K562 (cell line): Measurements from ENCODE around the gene HSD11B1L. TPM values are rescaled to one million over a fixed set of nuclear protein-coding genes. Genes with fewer than 3 reads are reported as not detected.
A peak's percentile ranks its signal among the peaks of the same experiment; 100 is the strongest.

ENCODE experiments used
- ATAC-seq: fragments of 200-7000 bp; cut with Tn5 transposase; 3 replicates; pipeline ENCODE4 v1.9.1; 2020; ENCODE audit warnings: moderate library complexity
- BruUV-seq: library from RNA; stranded (reverse); fragments of 400-500 nt; replicated peaks from 2 replicates; lab custom pipeline; 2021; lab: Mats Ljungman, UMichigan
- CTCF ChIA-PET: fragments of 300-600 bp; formaldehyde crosslinking; extraction: SDS; loops from one replicate; lab custom pipeline; 2021; ENCODE audit warnings: low intra/inter-chr PET ratio; lab: Yijun Ruan, JAX
- POLR2A ChIA-PET: fragments of 300-600, 350-650 bp; sonication (Branson Sonifier 250); formaldehyde crosslinking; extraction: SDS; loops from one replicate; lab custom pipeline; 2021; ENCODE audit warnings: antibody characterized with exemption, inconsistent platforms; lab: Yijun Ruan, JAX
- DNase-seq, 4 experiments: peaks; one replicate each; pipeline versions ENCODE4 v3.0.0 to v3.0.0-alpha.2; 2011 to 2018; ENCODE audit warnings: low spot score in 3 of 4, mixed read lengths in 3 of 4; ENCODE audit errors: extremely low read depth in 1 of 4
- FAIRE-seq: peaks from 2 replicates; lab custom pipeline; 2011; peaks lifted over from hg19 to GRCh38; lab: Jason Lieb, UNC
- H2AFZ ChIP-seq: 2 replicates; pipeline ENCODE4 v1.6.0; 2011; ENCODE audit warnings: low read depth, low read length, control low read depth, inconsistent platforms
- H3K27ac ChIP-seq: fragments of 200-600 bp; 3 replicates; pipeline ENCODE4 v1.8.0; 2011; ENCODE audit warnings: low read depth, mild to moderate bottlenecking, control low read depth, inconsistent platforms, low read length, moderate library complexity, mixed read lengths; ENCODE audit errors: extremely low read depth
- H3K27me3 ChIP-seq, 2 experiments: fragments of 300-600 bp in 1 of 2; 2 replicates in 1 of 2; 3 replicates in 1 of 2; pipeline versions ENCODE4 v1.6.0 to v1.8.0; 2011; ENCODE audit warnings: inconsistent platforms in 2 of 2, low read length in 2 of 2, mild to moderate bottlenecking in 1 of 2, mixed read lengths in 1 of 2, moderate library complexity in 1 of 2; ENCODE audit not compliant: control insufficient read depth in 2 of 2, insufficient read depth in 2 of 2
- H3K36me3 ChIP-seq: fragments of 300-600 bp; 3 replicates; pipeline ENCODE4 v1.8.0; 2011; ENCODE audit warnings: mild to moderate bottlenecking, low read length, inconsistent platforms; ENCODE audit not compliant: control insufficient read depth, insufficient read depth
- H3K4me1 ChIP-seq, 2 experiments: fragments of 200-600 bp in 1 of 2; replicated peaks in 1 of 2; 2 replicates in 1 of 2; 3 replicates in 1 of 2; pipeline versions ENCODE4 v1.5.1 to v1.8.0; 2011; ENCODE audit warnings: inconsistent platforms in 2 of 2, low read length in 2 of 2, mild to moderate bottlenecking in 1 of 2, mixed read lengths in 1 of 2, moderate library complexity in 1 of 2; ENCODE audit not compliant: control insufficient read depth in 2 of 2, insufficient read depth in 2 of 2
- H3K4me2 ChIP-seq: 2 replicates; pipeline ENCODE4 v1.6.1; 2011; ENCODE audit warnings: low read length, control low read depth, inconsistent platforms, mixed read lengths; ENCODE audit not compliant: insufficient read depth
- H3K4me3 ChIP-seq: fragments of 200-600 bp; sonication (generic), shearing (Covaris generic); 2 replicates; pipeline ENCODE4 v1.5.1; 2016; ENCODE audit warnings: control low read depth, inconsistent platforms
- H3K79me2 ChIP-seq: fragments of 200-600 bp; 3 replicates; pipeline ENCODE4 v1.8.0; 2011; ENCODE audit warnings: low read length, inconsistent platforms; ENCODE audit not compliant: control insufficient read depth, insufficient read depth
- H3K9ac ChIP-seq, 2 experiments: 2 replicates each; pipeline versions ENCODE4 v1.6.0 to v1.6.1; 2011; ENCODE audit warnings: low read depth in 2 of 2, low read length in 2 of 2, control low read depth in 1 of 2, inconsistent platforms in 1 of 2, mild to moderate bottlenecking in 1 of 2, mixed read lengths in 1 of 2; ENCODE audit not compliant: insufficient read depth in 1 of 2
- H3K9me1 ChIP-seq: one replicate; pipeline ENCODE4 v1.6.0; 2011; ENCODE audit warnings: inconsistent platforms, mild to moderate bottlenecking, low read length, moderate library complexity; ENCODE audit not compliant: control insufficient read depth, insufficient read depth
- H3K9me3 ChIP-seq: replicated peaks from 2 replicates; pipeline ENCODE4 v1.5.1; 2011; ENCODE audit warnings: low read depth, low read length, inconsistent platforms; ENCODE audit not compliant: control insufficient read depth, insufficient read depth
- H4K20me1 ChIP-seq: replicated peaks from 2 replicates; pipeline ENCODE4 v1.6.1; 2011; ENCODE audit warnings: low read length, inconsistent platforms, mixed read lengths; ENCODE audit not compliant: control insufficient read depth, insufficient read depth
- CEBPZ ChIP-seq: fragments of 150-350 bp; IDR thresholded peaks from 2 replicates; pipeline ENCODE4 v1.6.1; 2014; ENCODE audit warnings: low read depth, mild to moderate bottlenecking, low read length, borderline replicate concordance
- CTCFL ChIP-seq: IDR thresholded peaks from 2 replicates; pipeline ENCODE4 v1.6.1; 2011; ENCODE audit warnings: borderline replicate concordance, low read depth, mild to moderate bottlenecking, moderate library complexity, low read length; ENCODE audit not compliant: insufficient read depth, poor library complexity, severe bottlenecking
- EHMT2 ChIP-seq: fragments of 450-650 bp; IDR thresholded peaks from 2 replicates; pipeline ENCODE4 v1.6.1; 2018; ENCODE audit warnings: antibody characterized with exemption
- FOS ChIP-seq: IDR thresholded peaks from 3 replicates; pipeline ENCODE4 v1.6.1; 2011; ENCODE audit not compliant: insufficient read length; ENCODE audit errors: extremely low read depth
- HNRNPUL1 ChIP-seq: fragments of 200-400 bp; formaldehyde crosslinking; IDR thresholded peaks from 2 replicates; pipeline ENCODE4 v1.6.1; 2017; ENCODE audit warnings: low read length
- PCBP1 ChIP-seq: fragments of 200-400 bp; formaldehyde crosslinking; IDR thresholded peaks from 2 replicates; pipeline ENCODE4 v1.6.1; 2018; ENCODE audit warnings: mild to moderate bottlenecking, low read depth, low read length; ENCODE audit not compliant: poor library complexity, severe bottlenecking
- STAG1 ChIP-seq: sonication (generic); formaldehyde crosslinking; IDR thresholded peaks from 2 replicates; pipeline ENCODE4 v1.5.0; 2020; ENCODE audit warnings: missing genetic modification reagents, borderline replicate concordance
- XRCC5 ChIP-seq: fragments of 200-400 bp; formaldehyde crosslinking; IDR thresholded peaks from 2 replicates; pipeline ENCODE4 v1.6.1; 2017; ENCODE audit warnings: low read depth, mild to moderate bottlenecking, low read length
- ZNF143 ChIP-seq: sonication (generic); formaldehyde crosslinking; IDR thresholded peaks from 2 replicates; pipeline ENCODE4 v1.9.0; 2022; ENCODE audit warnings: mild to moderate bottlenecking, missing genetic modification reagents
- WGBS: fragments of 100-300 bp; shearing (Covaris generic); methylation state at CpG from one replicate; pipeline ENCODE4 v1.1.6; 2016; ENCODE audit warnings: low coverage, mixed read lengths; ENCODE audit not compliant: insufficient coverage; ENCODE audit errors: missing lambda C conversion rate; 5-methylcytosine and 5-hydroxymethylcytosine counted together
- in situ Hi-C: fragments of 300-500 bp; cut with MboI; formaldehyde crosslinking; loops from 4 replicates; pipeline ENCODE4 v1.15.0; 2018; ENCODE audit warnings: inconsistent platforms, mixed read lengths
- intact Hi-C: fragments of 100-400 bp; cut with micrococcal nuclease; formaldehyde crosslinking; loops from 2 replicates; pipeline ENCODE4 v1.14.2; 2022
- polyA plus RNA-seq, 8 experiments: library from polyadenylated mRNA; depleted of rRNA in 4 of 8; stranded (reverse) in 5 of 8; unstranded in 3 of 8; fragments of >200 nt; fragmentation: Nextera tagmentation in 2 of 8; fragmentation: Illumina TruSeq in 1 of 8; extraction: Ambion mirVana in 2 of 8; extraction: Trizol in 1 of 8; gene quantifications; 2 replicates each; pipeline versions ENCODE4 v1.2.1 to v1.2.3, GENCODE V29; 2011 to 2014; ENCODE audit warnings: inconsistent platforms in 1 of 8, missing spikeins in 1 of 8
- total RNA-seq, 7 experiments: library from RNA; depleted of rRNA in 6 of 7; stranded (reverse); fragments of >200 nt in 6 of 7; fragmentation: Illumina TruSeq in 2 of 7; extraction: Trizol in 2 of 7; gene quantifications; 2 replicates each; pipeline versions ENCODE4 v1.2.1 to v1.2.3, GENCODE V29; 2011 to 2021; ENCODE audit warnings: low replicate concordance in 1 of 7

Gene HSD11B1L
- total and polyA plus RNA-seq, 9 of the 15 experiments (the other 6 are each of a cell fraction or from before 2014, with no cell fraction given) = 0.31 to 7.7 (median 2.3) TPM

- TF ChIP-seq CTCFL (no peak), EHMT2 (peak; percentile 55; the same call in 1 of the 2 replicates), FOS (no peak)
Measured at GRCh38 chr19:5673752-5674151, 7.1 kb upstream of the HSD11B1L start (continued).

GRCh38 chr19:5674714-5675113, 6.1 kb upstream of the HSD11B1L start:
- TF ChIP-seq CEBPZ (no peak), XRCC5 (no peak), HNRNPUL1 (no peak), PCBP1 (no peak), STAG1 (CRISPR knock-in tag) (no peak), ZNF143 (CRISPR knock-in tag) (no peak)
- TF ChIP-seq, all 486 proteins: peak for 0
- ATAC-seq = no peak
- POLR2A ChIA-PET = interaction anchor here (0.6 to 2.8 kb wide), 5 partner anchors 12 to 590 kb away, joined by 3 to 9 read pairs (median 3); partner anchors contain the start of gene RPL36

More at GRCh38 chr19:5674714-5675113, 6.1 kb upstream of the HSD11B1L start:
- in situ Hi-C loops (no loop called here), intact Hi-C loops (no loop called here)
- 48% methylated on average over 5 of the region's 5 CpGs for WGBS
- Histone ChIP-seq H3K27me3 (no peaks in the 10 kb centered on the region), H3K4me1 (peaks cover 16 to 41% of the 10 kb centered on the region in 2 experiments), H3K79me2 (peaks cover 7% of the 10 kb centered on the region), H3K36me3 (peaks cover 23% of the 10 kb centered on the region; the same call in 2 of the 3 replicates), H3K27ac (no peak overlapping the region), H4K20me1 (no peaks in the 10 kb centered on the region; the same call in 1 of the 2 replicates), H3K4me2 (no peak overlapping the region), H3K9me3 (no peaks in the 10 kb centered on the region), H3K9me1 (no peaks in the 10 kb centered on the region), H3K4me3 (no peak overlapping the region), H2AFZ (no peak overlapping the region), H3K9ac (peak overlapping the region in 1 of 2 experiments; percentile 10; a peak in 1 of 4 replicates)
- BruUV-seq = no TSS peak
- CTCF ChIA-PET = no interaction called here
- DNase-seq = no peak
- peak; percentile 11 for FAIRE-seq
